GM19455 (cell line): ENCODE results near the gene TGFB1.

Experiments
- ATAC-seq: cut with Tn5 transposase; IDR thresholded peaks from one replicate; pipeline ENCODE4 v1.9.1; 2021; ENCODE audit not compliant: unreplicated experiment

TGFB1 gene

GRCh38 chr19:41323023-41323422 lies 30.7 kb downstream of the TGFB1 start:
- ATAC-seq: no peak

- ATAC-seq: no peak
Observed at GRCh38 chr19:41322451-41322850, 31.3 kb downstream of the TGFB1 start.

GRCh38 chr19:41321600-41322270 lies 32.0 kb downstream of the TGFB1 start:
- no peak for ATAC-seq

- no peak for ATAC-seq
Observed at GRCh38 chr19:41321204-41321599, 32.5 kb downstream of the TGFB1 start.

- ATAC-seq: no peak
Observed at GRCh38 chr19:41320568-41320967, 33.2 kb downstream of the TGFB1 start.

GRCh38 chr19:41320185-41320518 lies 33.6 kb downstream of the TGFB1 start:
- no peak for ATAC-seq

- no peak for ATAC-seq
Observed at GRCh38 chr19:41319500-41320184, 34.1 kb downstream of the TGFB1 start.

GRCh38 chr19:41318696-41319499 lies 34.8 kb downstream of the TGFB1 start:
- no peak for ATAC-seq

GRCh38 chr19:41316306-41316920 lies 37.3 kb downstream of the TGFB1 start:
- no peak for ATAC-seq

GRCh38 chr19:41311613-41312012 lies 42.1 kb downstream of the TGFB1 start:
- no peak for ATAC-seq

GRCh38 chr19:41311072-41311471 lies 42.6 kb downstream of the TGFB1 start:
- no peak for ATAC-seq

GRCh38 chr19:41310033-41310831 lies 43.5 kb downstream of the TGFB1 start, which contains the start of gene CCDC97:
Gene CCDC97 (plus strand): TSS chr19:41310172. CDS start chr19:41310311, 139 bp downstream.
- peak; percentile 64 for ATAC-seq

- ATAC-seq: no peak
Observed at GRCh38 chr19:41309180-41310032, 44.3 kb downstream of the TGFB1 start.

GRCh38 chr19:41308450-41309179 lies 45.1 kb downstream of the TGFB1 start:
- ATAC-seq: peak; percentile 50

- no peak for ATAC-seq
Observed at GRCh38 chr19:41307954-41308449, 45.7 kb downstream of the TGFB1 start.

- ATAC-seq: no peak
Observed at GRCh38 chr19:41307090-41307875, 46.4 kb downstream of the TGFB1 start.

GRCh38 chr19:41305927-41306793 lies 47.6 kb downstream of the TGFB1 start:
- no peak for ATAC-seq
